SKM-1 treated with dmso at 0.1 percent for 144 hours (cell line): Measurements from ENCODE around the gene OR10AG1.

ENCODE experiments used
- DNase-seq: peaks from one replicate; lab custom pipeline; 2025; ENCODE audit not compliant: unreplicated experiment; lab: John Stamatoyannopoulos, UW

The OR10AG1 gene

GRCh38 chr11:55969845-55970244 lies at the start of gene OR10AG1:
Gene OR10AG1 (minus strand): TSS chr11:55969945. CDS start chr11:55969907, 38 bp downstream.
- no peak for DNase-seq

GRCh38 chr11:56013805-56014204 lies 44.1 kb upstream of the OR10AG1 start:
- no peak for DNase-seq

GRCh38 chr11:56010716-56011115 lies 41.0 kb upstream of the OR10AG1 start:
- no peak for DNase-seq

GRCh38 chr11:55994525-55994924 lies 24.8 kb upstream of the OR10AG1 start, which contains the start of gene OR5F1:
Gene OR5F1 (minus strand): TSS chr11:55994625. CDS start chr11:55994625, 0 bp downstream.
- no peak for DNase-seq

GRCh38 chr11:55970935-55971334 lies 1.2 kb upstream of the OR10AG1 start:
- DNase-seq, result no peak

GRCh38 chr11:55967914-55968313 lies 1.8 kb downstream of the OR10AG1 start:
- DNase-seq, result no peak

GRCh38 chr11:55966391-55966790 lies 3.4 kb downstream of the OR10AG1 start:
- DNase-seq, result no peak

- DNase-seq, result no peak
These were observed 13.2 kb downstream of the OR10AG1 start for GRCh38 chr11:55956521-55956920.

GRCh38 chr11:55949330-55949729 lies 20.4 kb downstream of the OR10AG1 start:
- DNase-seq, result no peak

GRCh38 chr11:55942785-55943392 lies 26.9 kb downstream of the OR10AG1 start:
- no peak for DNase-seq

GRCh38 chr11:55936300-55936699 lies 33.4 kb downstream of the OR10AG1 start, which contains the start of gene OR5I1:
Gene OR5I1 (minus strand): TSS chr11:55936400. CDS start chr11:55936400, 0 bp downstream.
- no peak for DNase-seq

GRCh38 chr11:55920537-55920936 lies 49.2 kb downstream of the OR10AG1 start:
- no peak for DNase-seq
